IMR-90 (cell line): ENCODE results near the gene IGFBP7. TPM values are rescaled to one million over a fixed set of nuclear protein-coding genes. Genes with fewer than 3 reads are reported as not detected.

Experiments used
- ATAC-seq: fragments of 200-7000 bp; cut with Tn5 transposase; 2 replicates; pipeline ENCODE4 v1.9.1; 2020; ENCODE audit warnings: low read depth, mild to moderate bottlenecking, moderate library complexity
- BruUV-seq: library from RNA; stranded (reverse); fragments of 400-500 nt; replicated peaks from 2 replicates; lab custom pipeline; 2021; lab: Mats Ljungman, UMichigan
- CTCF ChIA-PET: fragments of 300-600 bp; formaldehyde crosslinking; extraction: SDS; loops from one replicate; lab custom pipeline; 2021; ENCODE audit warnings: antibody characterized with exemption; lab: Yijun Ruan, JAX
- POLR2A ChIA-PET: fragments of 300-600 bp; sonication (Branson Sonifier 250); formaldehyde crosslinking; loops from one replicate; lab custom pipeline; 2022; ENCODE audit warnings: antibody characterized with exemption; ENCODE audit not compliant: unreplicated experiment; lab: Charles Lee
- DNase-seq: peaks from one replicate; pipeline ENCODE4 v3.0.0; 2013
- H2AFZ ChIP-seq: replicated peaks from 2 replicates; pipeline ENCODE3; 2013; ENCODE audit warnings: low read length, mild to moderate bottlenecking; ENCODE audit not compliant: poor library complexity
- H2AK5ac ChIP-seq: 2 replicates; pipeline ENCODE4 v1.6.1; 2013; ENCODE audit warnings: low read depth, low read length, inconsistent platforms
- H2AK9ac ChIP-seq: replicated peaks from 2 replicates; pipeline ENCODE3; 2013; ENCODE audit warnings: mild to moderate bottlenecking, low read depth, low read length, moderate library complexity; ENCODE audit not compliant: poor library complexity
- H2BK120ac ChIP-seq: 2 replicates; pipeline ENCODE4 v1.6.1; 2013; ENCODE audit warnings: low read depth, low read length, inconsistent platforms
- H2BK15ac ChIP-seq: 3 replicates; pipeline ENCODE4 v1.6.1; 2013; ENCODE audit warnings: low read depth, low read length, inconsistent platforms
- H2BK20ac ChIP-seq: 2 replicates; pipeline ENCODE4 v1.6.1; 2013; ENCODE audit warnings: low read depth, mild to moderate bottlenecking, inconsistent platforms, low read length, moderate library complexity
- H2BK5ac ChIP-seq: 2 replicates; pipeline ENCODE4 v1.6.1; 2013; ENCODE audit warnings: mild to moderate bottlenecking, low read depth, low read length, inconsistent platforms; ENCODE audit not compliant: poor library complexity, severe bottlenecking
- H3K14ac ChIP-seq: replicated peaks from 2 replicates; pipeline ENCODE4 v1.6.1; 2013; ENCODE audit warnings: low read depth, low read length, inconsistent platforms
- H3K18ac ChIP-seq: 2 replicates; pipeline ENCODE4 v1.6.1; 2013; ENCODE audit warnings: low read depth, low read length, control low read depth
- H3K23ac ChIP-seq: 2 replicates; pipeline ENCODE4 v1.6.1; 2013; ENCODE audit warnings: low read depth, low read length, inconsistent platforms
- H3K27ac ChIP-seq: 2 replicates; pipeline ENCODE4 v1.5.1; 2013; ENCODE audit warnings: mild to moderate bottlenecking, control low read depth, low read length; ENCODE audit not compliant: insufficient read depth
- H3K27me3 ChIP-seq: 2 replicates; pipeline ENCODE4 v1.6.1; 2013; ENCODE audit warnings: low read length; ENCODE audit not compliant: control insufficient read depth, insufficient read depth
- H3K36me3 ChIP-seq: 2 replicates; pipeline ENCODE4 v1.6.1; 2013; ENCODE audit warnings: low read length, mixed read lengths; ENCODE audit not compliant: control insufficient read depth, insufficient read depth
- H3K4ac ChIP-seq: 2 replicates; pipeline ENCODE4 v1.6.1; 2013; ENCODE audit warnings: low read depth, low read length, inconsistent platforms
- H3K4me1 ChIP-seq: 2 replicates; pipeline ENCODE4 v1.6.1; 2013; ENCODE audit warnings: low read length, mixed read lengths; ENCODE audit not compliant: control insufficient read depth, insufficient read depth
- H3K4me2 ChIP-seq: 2 replicates; pipeline ENCODE4 v1.6.1; 2013; ENCODE audit warnings: low read depth, mild to moderate bottlenecking, control low read depth, low read length, moderate library complexity
- H3K4me3 ChIP-seq: 2 replicates; pipeline ENCODE4 v1.5.1; 2013; ENCODE audit warnings: low read depth, mild to moderate bottlenecking, control low read depth, low read length, moderate library complexity; ENCODE audit not compliant: insufficient read depth
- H3K56ac ChIP-seq: 2 replicates; pipeline ENCODE4 v1.6.1; 2013; ENCODE audit warnings: low read length, inconsistent platforms; ENCODE audit not compliant: insufficient read depth; ENCODE audit errors: extremely low read depth
- H3K79me1 ChIP-seq, 2 experiments: 2 replicates each; pipeline ENCODE4 v1.6.1; 2013; ENCODE audit warnings: low read length in 2 of 2, inconsistent platforms in 1 of 2, low read depth in 1 of 2
- H3K9ac ChIP-seq: 2 replicates; pipeline ENCODE4 v1.6.1; 2013; ENCODE audit warnings: low read depth, low read length, control low read depth
- H3K9me1 ChIP-seq: 2 replicates; pipeline ENCODE4 v1.6.1; 2013; ENCODE audit warnings: low read length, inconsistent platforms; ENCODE audit not compliant: insufficient read depth
- H3K9me3 ChIP-seq: 2 replicates; pipeline ENCODE4 v1.6.1; 2013; ENCODE audit warnings: low read length; ENCODE audit not compliant: control insufficient read depth, insufficient read depth
- H4K20me1 ChIP-seq: 2 replicates; pipeline ENCODE4 v1.6.1; 2013; ENCODE audit warnings: low read length, inconsistent platforms; ENCODE audit not compliant: insufficient read depth
- H4K5ac ChIP-seq: 2 replicates; pipeline ENCODE4 v1.6.1; 2013; ENCODE audit warnings: mild to moderate bottlenecking, low read depth, low read length, control low read depth
- H4K8ac ChIP-seq, 2 experiments: 2 replicates each; pipeline ENCODE4 v1.6.1; 2013; ENCODE audit warnings: low read depth in 2 of 2, low read length in 2 of 2, control low read depth in 1 of 2, inconsistent platforms in 1 of 2
- H4K91ac ChIP-seq: 2 replicates; pipeline ENCODE4 v1.6.1; 2013; ENCODE audit warnings: low read depth, low read length, inconsistent platforms; ENCODE audit not compliant: insufficient read depth
- CTCF ChIP-seq: conservative IDR thresholded peaks from 2 replicates; pipeline ENCODE4 v1.5.1; 2012; ENCODE audit warnings: mild to moderate bottlenecking, low read depth, low read length, improper control_type of control experiment
- POLR2A ChIP-seq: IDR thresholded peaks from 2 replicates; pipeline ENCODE4 v1.6.1; 2012; ENCODE audit warnings: mild to moderate bottlenecking, low read depth, low read length
- RAD21 ChIP-seq: IDR thresholded peaks from 2 replicates; pipeline ENCODE4 v1.6.1; 2012; ENCODE audit warnings: low read length, improper control_type of control experiment
- WGBS, 2 experiments: methylation state at CpG; one replicate each; pipeline versions ENCODE4 v1.1.5 to v1.1.7; 2013; ENCODE audit warnings: missing lambda C conversion rate in 2 of 2; ENCODE audit not compliant: insufficient read length in 1 of 2; ENCODE audit errors: extremely low coverage in 2 of 2; 5-methylcytosine and 5-hydroxymethylcytosine counted together
- dilution Hi-C: fragments of 300-500 bp; cut with HindIII; formaldehyde crosslinking; loops from one replicate; pipeline ENCODE4 v1.14.3; 2018; ENCODE audit warnings: low sequenced_read_pairs; ENCODE audit not compliant: unreplicated experiment
- in situ Hi-C: fragments of 300-500 bp; cut with MboI; formaldehyde crosslinking; loops from 3 replicates; pipeline ENCODE4 v1.14.3; 2019; ENCODE audit warnings: low sequenced_read_pairs, inconsistent platforms, mixed read lengths
- intact Hi-C: fragments of 100-400 bp; cut with micrococcal nuclease; formaldehyde crosslinking; loops from 2 replicates; pipeline ENCODE4 v1.10.0; 2022
- polyA plus RNA-seq, 3 experiments: library from polyadenylated mRNA; depleted of rRNA; stranded (reverse); fragments of >200 nt; gene quantifications; 2 replicates each; pipeline ENCODE4 v1.2.3, GENCODE V29; 2012; ENCODE audit warnings: low replicate concordance in 1 of 3
- total RNA-seq: library from RNA; depleted of rRNA; stranded (reverse); fragments of >200 nt; gene quantifications from 2 replicates; pipeline ENCODE4 v1.2.3, GENCODE V29; 2012

Gene IGFBP7
- total and polyA plus RNA-seq, 2 of the 4 experiments (the other 2 are of a cell fraction), result 33.2 to 267 TPM

GRCh38 chr4:57040510-57040909, 69.7 kb downstream of the IGFBP7 start:
- intact Hi-C loops, result no loop called here

More at GRCh38 chr4:57040510-57040909, 69.7 kb downstream of the IGFBP7 start:
- Histone ChIP-seq H3K4me1 (peaks cover 19% of the 10 kb centered on the region), H4K5ac (no peak overlapping the region), H3K9me1 (peaks cover 20% of the 10 kb centered on the region; the same call in 1 of the 2 replicates), H4K8ac (peak overlapping the region in 1 of 2 experiments; percentile 43; a peak in 1 of 4 replicates), H2AK5ac (peak overlapping the region; percentile 83), H3K9ac (no peak overlapping the region), H4K91ac (0 out of 2 replicates have a peak overlapping the region, but pooled peaks have one; percentile 43), H4K20me1 (no peaks in the 10 kb centered on the region), H2BK120ac (peak overlapping the region; percentile 66), H3K27ac (no peak overlapping the region), H3K14ac (peak overlapping the region; percentile 43), H2BK20ac (peak overlapping the region; percentile 30), H2AK9ac (peak overlapping the region; percentile 70), H2BK15ac (peak overlapping the region; percentile 70; the same call in 1 of the 3 replicates), H3K27me3 (no peaks in the 10 kb centered on the region), H2BK5ac (no peak overlapping the region), H3K4me2 (no peak overlapping the region), H3K23ac (no peak overlapping the region), H3K4me3 (no peak overlapping the region), H2AFZ (peak overlapping the region; percentile 49), H3K18ac (peak overlapping the region; percentile 22; the same call in 1 of the 2 replicates), H3K4ac (peak overlapping the region; percentile 83), H3K36me3 (peaks cover 7% of the 10 kb centered on the region), H3K9me3 (no peaks in the 10 kb centered on the region), H3K56ac (no peak overlapping the region; the same call in 1 of the 2 replicates), H3K79me1 (peaks cover 20 to 59% of the 10 kb centered on the region in 2 experiments)
- TF ChIP-seq RAD21 (no peak), CTCF (no peak), POLR2A (no peak)
- BruUV-seq, result no TSS peak
- ChIA-PET CTCF (interaction anchor here (1.1 kb wide), 1 partner anchor 123 kb away, joined by 5 read pairs; no protein-coding TSS in a partner anchor), POLR2A (no interaction called here)
- dilution Hi-C loops, result no loop called here
- 83% methylated on average over 5 of the region's 6 CpGs; no CpG with 5 or more reads in 1 of the 2 experiments for WGBS, 2 experiments
- ATAC-seq, result no peak
- DNase-seq, result no peak
- in situ Hi-C loops, result loop anchor here (25.0 kb wide), 1 partner anchor 397 kb away; no protein-coding TSS in a partner anchor
